ENCODE measurements around the gene MED16.
"Not testable (repeated sequence)": the region's sequence is repeated elsewhere in the genome, so short reads cannot be mapped to it uniquely, and the experiment has no call there.

MED16 gene

GRCh38 chr19:896434-896833 lies 3.4 kb upstream of the MED16 start:
- DNase-seq (no peak), ATAC-seq (replicated peaks) (no peak)
- Mint-ChIP-seq H3K36me3 (peaks cover 29 to 39% of the 10 kb centered on the region in 2 donors), H3K4me1 (peaks cover 17 to 36% of the 10 kb centered on the region in 2 donors), H3K9me3 (no peaks in the 10 kb centered on the region), H3K27me3 (no peaks in the 10 kb centered on the region), H3K27ac (no peak overlapping the region), H3K4me3 (no peak overlapping the region)

DNA sequence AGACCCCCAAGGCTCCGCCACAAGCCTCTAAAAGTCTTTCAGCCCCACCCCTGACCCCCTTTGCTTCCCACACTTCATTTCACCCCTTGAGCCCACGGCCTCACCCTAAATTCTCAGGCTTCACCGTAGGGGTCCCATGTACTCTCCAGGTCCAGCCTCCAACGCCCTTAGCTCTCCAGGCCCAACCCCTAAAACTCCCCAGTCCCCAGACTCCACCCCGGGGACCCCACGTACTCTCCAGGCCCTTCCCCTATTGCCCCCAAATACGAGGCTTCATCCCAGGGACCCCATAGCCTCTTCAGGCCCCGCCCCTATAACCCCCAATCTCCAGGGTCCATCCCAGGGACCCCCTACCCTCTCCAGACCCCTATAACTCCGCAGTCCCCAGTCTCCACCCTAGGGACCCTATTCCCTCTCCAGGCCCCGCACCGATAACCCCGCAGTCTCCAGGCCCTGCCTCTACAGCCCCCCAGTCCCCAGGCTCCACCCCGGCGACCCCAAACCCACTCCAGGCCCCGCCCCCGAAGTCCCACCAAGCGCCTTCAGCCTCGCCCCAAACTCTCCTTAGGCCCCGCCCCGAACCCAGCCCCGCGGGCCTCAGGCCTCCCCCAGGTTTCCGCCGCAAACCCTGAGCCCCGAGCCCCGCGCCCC lies 619 bp downstream of the MED16 start:
- no peaks in the 10 kb centered on the region for H3K27me3 Mint-ChIP-seq
- peaks cover 20 to 30% of the 10 kb centered on the region in 2 donors for H3K36me3 Mint-ChIP-seq
- H3K27ac Mint-ChIP-seq: peak overlapping the region; percentile 97
- no peaks in the 10 kb centered on the region for H3K9me3 Mint-ChIP-seq
- peaks cover 18 to 40% of the 10 kb centered on the region in 2 donors for H3K4me1 Mint-ChIP-seq
- H3K4me3 Mint-ChIP-seq: peak overlapping the region; percentile 89 to 95
- DNase-seq (no peak), ATAC-seq (replicated peaks) (peak; percentile 28 to 41)

GRCh38 chr19:891421-892200 lies 1.4 kb downstream of the MED16 start:
- not testable (repeated sequence) for H3K27me3 Mint-ChIP-seq; ATAC-seq (replicated peaks); H3K9me3 Mint-ChIP-seq; DNase-seq
- peaks cover 18 to 27% of the 10 kb centered on the region in 2 donors for H3K36me3 Mint-ChIP-seq
- peaks cover 18 to 38% of the 10 kb centered on the region in 2 donors for H3K4me1 Mint-ChIP-seq
- H3K27ac Mint-ChIP-seq: peak overlapping the region; percentile 80
- peak overlapping the region; percentile 89 to 95 for H3K4me3 Mint-ChIP-seq

GRCh38 chr19:890831-891230 lies 2.2 kb downstream of the MED16 start:
- Mint-ChIP-seq H3K4me3 (peak overlapping the region; percentile 59 to 78), H3K27ac (no peak overlapping the region), H3K4me1 (peaks cover 14 to 31% of the 10 kb centered on the region in 2 donors), H3K36me3 (peaks cover 11 to 20% of the 10 kb centered on the region in 2 donors), H3K27me3 (no peaks in the 10 kb centered on the region), H3K9me3 (no peaks in the 10 kb centered on the region)
- no peak for ATAC-seq (replicated peaks)
- no peak for DNase-seq

- no peaks in the 10 kb centered on the region for H3K9me3 Mint-ChIP-seq
- H3K27me3 Mint-ChIP-seq: no peaks in the 10 kb centered on the region
- peaks cover 12 to 31% of the 10 kb centered on the region in 2 donors for H3K4me1 Mint-ChIP-seq
- DNase-seq (no peak), ATAC-seq (replicated peaks) (no peak)
- no peak overlapping the region for H3K4me3 Mint-ChIP-seq
- peaks cover 15 to 23% of the 10 kb centered on the region in 2 donors for H3K36me3 Mint-ChIP-seq
- no peak overlapping the region for H3K27ac Mint-ChIP-seq
Measured at GRCh38 chr19:889662-890295, 3.2 kb downstream of the MED16 start.

- peaks cover 12 to 27% of the 10 kb centered on the region in 2 donors for H3K4me1 Mint-ChIP-seq
- peaks cover 22 to 27% of the 10 kb centered on the region in 2 donors for H3K36me3 Mint-ChIP-seq
- no peaks in the 10 kb centered on the region for H3K9me3 Mint-ChIP-seq
- ATAC-seq (replicated peaks) (no peak), DNase-seq (no peak)
- no peak overlapping the region for H3K4me3 Mint-ChIP-seq
- H3K27me3 Mint-ChIP-seq: no peaks in the 10 kb centered on the region
- H3K27ac Mint-ChIP-seq: no peak overlapping the region
Measured at GRCh38 chr19:888581-889385, 4.2 kb downstream of the MED16 start.

GRCh38 chr19:887599-887998 lies 5.4 kb downstream of the MED16 start:
- no peak for ATAC-seq (replicated peaks)
- peaks cover 24 to 26% of the 10 kb centered on the region in 2 donors for H3K36me3 Mint-ChIP-seq
- no peaks in the 10 kb centered on the region for H3K27me3 Mint-ChIP-seq
- no peak overlapping the region for H3K4me3 Mint-ChIP-seq
- H3K27ac Mint-ChIP-seq: no peak overlapping the region
- peaks cover 9 to 18% of the 10 kb centered on the region in 2 donors for H3K4me1 Mint-ChIP-seq
- H3K9me3 Mint-ChIP-seq: no peaks in the 10 kb centered on the region
- no peak for DNase-seq

- Mint-ChIP-seq H3K27me3 (no peaks in the 10 kb centered on the region), H3K36me3 (peaks cover 25 to 30% of the 10 kb centered on the region in 2 donors), H3K4me3 (no peak overlapping the region), H3K4me1 (peaks cover 6 to 15% of the 10 kb centered on the region in 2 donors), H3K9me3 (no peaks in the 10 kb centered on the region), H3K27ac (no peak overlapping the region)
- DNase-seq (no peak), ATAC-seq (replicated peaks) (no peak)
Measured at GRCh38 chr19:887072-887471, 5.9 kb downstream of the MED16 start.

- H3K4me1 Mint-ChIP-seq: peaks cover 0 to 4% of the 10 kb centered on the region in 2 donors
- no peak overlapping the region for H3K4me3 Mint-ChIP-seq
- DNase-seq (no peak), ATAC-seq (replicated peaks) (no peak)
- H3K9me3 Mint-ChIP-seq: no peaks in the 10 kb centered on the region
- peaks cover 37 to 43% of the 10 kb centered on the region in 2 donors for H3K36me3 Mint-ChIP-seq
- no peaks in the 10 kb centered on the region for H3K27me3 Mint-ChIP-seq
- H3K27ac Mint-ChIP-seq: no peak overlapping the region
Measured at GRCh38 chr19:885536-886224, 7.3 kb downstream of the MED16 start.

- H3K27me3 Mint-ChIP-seq: no peaks in the 10 kb centered on the region
- peaks cover 0 to 4% of the 10 kb centered on the region in 2 donors for H3K4me1 Mint-ChIP-seq
- H3K36me3 Mint-ChIP-seq: peaks cover 38 to 44% of the 10 kb centered on the region in 2 donors
- H3K9me3 Mint-ChIP-seq: no peaks in the 10 kb centered on the region
- ATAC-seq (replicated peaks): no peak
- H3K27ac Mint-ChIP-seq: peak overlapping the region; percentile 62
- no peak overlapping the region for H3K4me3 Mint-ChIP-seq
- no peak for DNase-seq
Measured at GRCh38 chr19:884420-885211, 8.4 kb downstream of the MED16 start.

GRCh38 chr19:883661-884211 lies 9.3 kb downstream of the MED16 start:
- ATAC-seq (replicated peaks): no peak
- H3K27ac Mint-ChIP-seq: no peak overlapping the region

DNA sequence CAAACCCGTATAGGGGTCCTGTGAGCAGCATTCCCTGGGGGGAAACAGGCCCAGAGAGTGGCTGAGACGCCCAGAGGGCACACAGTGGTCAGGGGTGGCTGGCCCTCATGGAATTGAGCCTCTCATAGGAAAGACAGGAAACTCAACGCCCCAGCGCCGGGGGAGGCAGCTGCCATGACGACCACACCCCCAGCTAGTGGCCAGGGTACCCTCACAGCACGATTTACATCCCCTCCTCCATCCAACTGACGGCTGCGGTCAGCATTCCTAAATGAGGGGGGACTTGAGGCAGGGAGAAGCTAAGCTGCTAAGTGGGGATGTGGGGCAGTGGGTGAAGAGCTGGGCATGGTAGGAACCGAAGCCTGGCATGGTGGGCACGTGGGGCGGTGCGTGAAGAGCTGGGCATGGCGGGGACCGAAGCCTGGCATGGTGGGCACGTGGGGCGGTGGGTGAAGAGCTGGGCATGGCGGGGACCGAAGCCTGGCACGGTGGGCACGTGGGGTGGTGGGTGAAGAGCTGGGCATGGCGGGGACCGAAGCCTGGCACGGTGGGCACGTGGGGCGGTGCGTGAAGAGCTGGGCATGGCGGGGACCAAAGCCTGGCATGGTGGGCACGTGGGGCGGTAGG lies 10.0 kb downstream of the MED16 start:
- Mint-ChIP-seq H3K4me1 (peaks cover 4 to 6% of the 10 kb centered on the region in 2 donors), H3K36me3 (peaks cover 41 to 43% of the 10 kb centered on the region in 2 donors), H3K27me3 (no peaks in the 10 kb centered on the region), H3K27ac (no peak overlapping the region), H3K4me3 (peak overlapping the region in 1 of 2 donors; percentile 22), H3K9me3 (no peaks in the 10 kb centered on the region)
- ATAC-seq (replicated peaks) (no peak), DNase-seq (no peak)

More at GRCh38 chr19:883661-884211, 9.3 kb downstream of the MED16 start:
- H3K27me3 Mint-ChIP-seq: no peaks in the 10 kb centered on the region
- no peaks in the 10 kb centered on the region for H3K9me3 Mint-ChIP-seq
- H3K4me3 Mint-ChIP-seq: no peak overlapping the region
- DNase-seq: no peak
- peaks cover 4 to 9% of the 10 kb centered on the region in 2 donors for H3K4me1 Mint-ChIP-seq
- peaks cover 41 to 44% of the 10 kb centered on the region in 2 donors for H3K36me3 Mint-ChIP-seq

All from stimulated activated naive B cell treated with anti-CD40 and anti-IgM and Interleukin-4, amounts not matched to agents 10 μg/mL and 1 μg/mL and 100 μg/mL, for 72 hours (primary cell).